ENCODE data around the gene RGS9BP. TPM values are rescaled to one million over a fixed set of nuclear protein-coding genes. Genes with fewer than 3 reads are reported as not detected.

Gene RGS9BP
- total RNA-seq, 1 experiment from 2014 or later, result 0.85 TPM

- TF ChIP-seq, protein P1, sequence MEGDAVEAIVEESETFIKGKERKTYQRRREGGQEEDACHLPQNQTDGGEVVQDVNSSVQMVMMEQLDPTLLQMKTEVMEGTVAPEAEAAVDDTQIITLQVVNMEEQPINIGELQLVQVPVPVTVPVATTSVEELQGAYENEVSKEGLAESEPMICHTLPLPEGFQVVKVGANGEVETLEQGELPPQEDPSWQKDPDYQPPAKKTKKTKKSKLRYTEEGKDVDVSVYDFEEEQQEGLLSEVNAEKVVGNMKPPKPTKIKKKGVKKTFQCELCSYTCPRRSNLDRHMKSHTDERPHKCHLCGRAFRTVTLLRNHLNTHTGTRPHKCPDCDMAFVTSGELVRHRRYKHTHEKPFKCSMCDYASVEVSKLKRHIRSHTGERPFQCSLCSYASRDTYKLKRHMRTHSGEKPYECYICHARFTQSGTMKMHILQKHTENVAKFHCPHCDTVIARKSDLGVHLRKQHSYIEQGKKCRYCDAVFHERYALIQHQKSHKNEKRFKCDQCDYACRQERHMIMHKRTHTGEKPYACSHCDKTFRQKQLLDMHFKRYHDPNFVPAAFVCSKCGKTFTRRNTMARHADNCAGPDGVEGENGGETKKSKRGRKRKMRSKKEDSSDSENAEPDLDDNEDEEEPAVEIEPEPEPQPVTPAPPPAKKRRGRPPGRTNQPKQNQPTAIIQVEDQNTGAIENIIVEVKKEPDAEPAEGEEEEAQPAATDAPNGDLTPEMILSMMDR (conservative IDR thresholded peaks at IDR 0.05), result no peak
- no peak for TF ChIP-seq EZH2 (IDR thresholded peaks at IDR 0.05; ENCODE audit: low read depth)
- Histone ChIP-seq H3K4me3 (no peak overlapping the region), H3K79me2 (ENCODE audit: low read depth) (peaks cover 21% of the 10 kb centered on the region), H2AFZ (no peak overlapping the region), H3K4me2 (no peak overlapping the region), H3K36me3 (ENCODE audit: low read depth) (0 out of 2 replicates have a peak, but pooled peaks cover 3% of the 10 kb centered on the region), H3K27ac (no peak overlapping the region), H3K9me3 (ENCODE audit: insufficient read depth, low read depth) (no peaks in the 10 kb centered on the region), H3K4me1 (replicated peaks; ENCODE audit: insufficient read depth) (no peaks in the 10 kb centered on the region), H4K20me1 (ENCODE audit: insufficient read depth) (peaks cover 24% of the 10 kb centered on the region; the same call in 1 of the 2 replicates), H3F3A (ENCODE audit: insufficient read depth, low read depth) (no peaks in the 10 kb centered on the region), H3K9me2 (ENCODE audit: insufficient read depth) (no peaks in the 10 kb centered on the region), H3K27me3 (ENCODE audit: insufficient read depth, low read depth) (no peaks in the 10 kb centered on the region)
- intact Hi-C loops (cut with micrococcal nuclease; ENCODE audit: unreplicated experiment), result no loop called here
- no TSS peak for BruUV-seq (replicated peaks)
- POLR2A ChIA-PET (ENCODE audit: unreplicated experiment), result no interaction called here
- DNase-seq, result no peak
- CTCF ChIA-PET, result no interaction called here
Observed at GRCh38 chr19:32662186-32662585, 13.5 kb upstream of the RGS9BP start.

DNA sequence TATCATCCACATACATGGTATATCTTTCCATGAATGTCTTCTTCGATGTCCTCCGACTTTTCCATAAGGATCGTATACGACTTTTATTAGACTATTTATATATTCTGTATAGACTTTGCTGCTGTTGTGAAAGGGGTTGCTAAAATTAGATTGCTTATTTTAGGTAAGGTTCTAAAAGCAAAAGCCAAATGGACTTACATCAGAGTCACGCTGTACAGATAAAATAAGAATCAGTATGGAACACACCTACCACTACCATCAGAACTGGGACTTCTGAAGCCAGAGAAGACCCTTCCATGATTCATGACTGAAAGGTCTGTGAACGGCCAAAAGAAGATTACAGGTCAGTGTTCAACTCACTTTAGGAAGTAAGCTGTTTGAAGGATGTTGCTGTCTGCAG is 9.6 kb upstream of the RGS9BP start:
- TF ChIP-seq, protein P1 (conservative IDR thresholded peaks at IDR 0.05), result no peak
- no peak for TF ChIP-seq EZH2 (IDR thresholded peaks at IDR 0.05; ENCODE audit: low read depth)
- peaks cover 47% of the 10 kb centered on the region for H4K20me1 ChIP-seq (ENCODE audit: insufficient read depth)

DNA sequence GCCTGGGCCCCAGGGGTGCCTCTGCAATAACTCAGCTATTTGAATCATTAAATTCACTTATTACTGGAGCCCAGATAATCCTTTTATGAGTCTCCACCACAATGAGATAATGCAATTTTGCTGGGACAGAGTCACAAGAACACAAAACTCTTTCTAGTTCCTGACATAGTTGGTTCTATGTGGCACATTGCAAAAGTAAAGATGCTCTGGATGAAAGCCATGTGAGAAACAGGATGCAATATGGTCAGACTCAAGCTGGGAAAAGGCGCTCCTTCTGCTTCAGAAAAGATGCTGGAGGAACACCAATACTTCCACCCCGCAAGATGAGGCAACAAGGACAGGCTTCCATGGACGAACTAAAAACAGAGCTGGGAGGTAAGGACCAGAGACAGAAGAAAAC is 6.3 kb upstream of the RGS9BP start:
- CTCF ChIA-PET, result no interaction called here
- Histone ChIP-seq H3K36me3 (ENCODE audit: low read depth) (0 out of 2 replicates have a peak, but pooled peaks cover 4% of the 10 kb centered on the region), H3F3A (ENCODE audit: insufficient read depth, low read depth) (no peaks in the 10 kb centered on the region), H3K4me1 (replicated peaks; ENCODE audit: insufficient read depth) (peaks cover 10% of the 10 kb centered on the region; the same call in 1 of the 2 replicates), H3K4me2 (no peak overlapping the region), H3K9me2 (ENCODE audit: insufficient read depth) (no peaks in the 10 kb centered on the region), H3K9me3 (ENCODE audit: insufficient read depth, low read depth) (no peaks in the 10 kb centered on the region), H2AFZ (no peak overlapping the region), H3K27me3 (ENCODE audit: insufficient read depth, low read depth) (no peaks in the 10 kb centered on the region), H3K79me2 (ENCODE audit: low read depth) (peaks cover 77% of the 10 kb centered on the region), H3K27ac (no peak overlapping the region), H4K20me1 (ENCODE audit: insufficient read depth) (peaks cover 76% of the 10 kb centered on the region), H3K4me3 (no peak overlapping the region)
- DNase-seq, result no peak
- intact Hi-C loops (cut with micrococcal nuclease; ENCODE audit: unreplicated experiment), result no loop called here
- POLR2A ChIA-PET (ENCODE audit: unreplicated experiment), result interaction anchor here (0.6 kb wide), 1 partner anchor 861 kb away, joined by 3 read pairs; no protein-coding TSS in a partner anchor
- TF ChIP-seq, protein P1 (conservative IDR thresholded peaks at IDR 0.05), result no peak
- TF ChIP-seq EZH2 (IDR thresholded peaks at IDR 0.05; ENCODE audit: low read depth), result no peak
- no TSS peak for BruUV-seq (replicated peaks)

More for the DNA sequence above, 9.6 kb upstream of the RGS9BP start:
- POLR2A ChIA-PET (ENCODE audit: unreplicated experiment), result no interaction called here
- DNase-seq, result no peak
- Histone ChIP-seq H3K27me3 (ENCODE audit: insufficient read depth, low read depth) (no peaks in the 10 kb centered on the region), H2AFZ (no peak overlapping the region), H3K9me3 (ENCODE audit: insufficient read depth, low read depth) (no peaks in the 10 kb centered on the region), H3K36me3 (ENCODE audit: low read depth) (0 out of 2 replicates have a peak, but pooled peaks cover 4% of the 10 kb centered on the region), H3K9me2 (ENCODE audit: insufficient read depth) (no peaks in the 10 kb centered on the region), H3F3A (ENCODE audit: insufficient read depth, low read depth) (no peaks in the 10 kb centered on the region), H3K4me2 (no peak overlapping the region), H3K27ac (no peak overlapping the region), H3K79me2 (ENCODE audit: low read depth) (peaks cover 51% of the 10 kb centered on the region), H3K4me1 (replicated peaks; ENCODE audit: insufficient read depth) (no peaks in the 10 kb centered on the region), H3K4me3 (no peak overlapping the region)
- intact Hi-C loops (cut with micrococcal nuclease; ENCODE audit: unreplicated experiment), result no loop called here
- CTCF ChIA-PET, result no interaction called here
- no TSS peak for BruUV-seq (replicated peaks)
